ENCODE results near the gene RBKS.
A peak's percentile ranks its signal among the peaks of the same experiment; 100 is the strongest.

The RBKS gene

GRCh38 chr2:27832396-27832795, 57.8 kb downstream of the RBKS start:
- Histone ChIP-seq H3K27me3 (ENCODE audit: insufficient read depth, poor library complexity, severe bottlenecking) (no peaks in the 10 kb centered on the region), H3K4me3 (replicated peaks; ENCODE audit: insufficient read depth, low read length) (no peak overlapping the region), H3K27ac (replicated peaks) (peak overlapping the region; percentile 92)
- TF ChIP-seq CTCF (IDR thresholded peaks at IDR 0.05; ENCODE audit: insufficient read depth, low read length) (no peak), GABPA (IDR thresholded peaks at IDR 0.05; ENCODE audit: low read depth) (no peak), SPI1 (IDR thresholded peaks at IDR 0.05; ENCODE audit: borderline replicate concordance, low read depth) (peak; percentile 16; the same call in 1 of the 2 replicates), POLR2AphosphoS5 (IDR thresholded peaks at IDR 0.05; ENCODE audit: low read depth) (no peak)
- TF ChIP-seq, protein P1, sequence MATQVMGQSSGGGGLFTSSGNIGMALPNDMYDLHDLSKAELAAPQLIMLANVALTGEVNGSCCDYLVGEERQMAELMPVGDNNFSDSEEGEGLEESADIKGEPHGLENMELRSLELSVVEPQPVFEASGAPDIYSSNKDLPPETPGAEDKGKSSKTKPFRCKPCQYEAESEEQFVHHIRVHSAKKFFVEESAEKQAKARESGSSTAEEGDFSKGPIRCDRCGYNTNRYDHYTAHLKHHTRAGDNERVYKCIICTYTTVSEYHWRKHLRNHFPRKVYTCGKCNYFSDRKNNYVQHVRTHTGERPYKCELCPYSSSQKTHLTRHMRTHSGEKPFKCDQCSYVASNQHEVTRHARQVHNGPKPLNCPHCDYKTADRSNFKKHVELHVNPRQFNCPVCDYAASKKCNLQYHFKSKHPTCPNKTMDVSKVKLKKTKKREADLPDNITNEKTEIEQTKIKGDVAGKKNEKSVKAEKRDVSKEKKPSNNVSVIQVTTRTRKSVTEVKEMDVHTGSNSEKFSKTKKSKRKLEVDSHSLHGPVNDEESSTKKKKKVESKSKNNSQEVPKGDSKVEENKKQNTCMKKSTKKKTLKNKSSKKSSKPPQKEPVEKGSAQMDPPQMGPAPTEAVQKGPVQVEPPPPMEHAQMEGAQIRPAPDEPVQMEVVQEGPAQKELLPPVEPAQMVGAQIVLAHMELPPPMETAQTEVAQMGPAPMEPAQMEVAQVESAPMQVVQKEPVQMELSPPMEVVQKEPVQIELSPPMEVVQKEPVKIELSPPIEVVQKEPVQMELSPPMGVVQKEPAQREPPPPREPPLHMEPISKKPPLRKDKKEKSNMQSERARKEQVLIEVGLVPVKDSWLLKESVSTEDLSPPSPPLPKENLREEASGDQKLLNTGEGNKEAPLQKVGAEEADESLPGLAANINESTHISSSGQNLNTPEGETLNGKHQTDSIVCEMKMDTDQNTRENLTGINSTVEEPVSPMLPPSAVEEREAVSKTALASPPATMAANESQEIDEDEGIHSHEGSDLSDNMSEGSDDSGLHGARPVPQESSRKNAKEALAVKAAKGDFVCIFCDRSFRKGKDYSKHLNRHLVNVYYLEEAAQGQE (IDR thresholded peaks at IDR 0.05; ENCODE audit: insufficient replicate concordance, low read depth) = no peak
- DNase-seq (ENCODE audit: low read depth in 1 of 2, low spot score in 1 of 2) = peak in 1 of 2 experiments; percentile 50

DNA sequence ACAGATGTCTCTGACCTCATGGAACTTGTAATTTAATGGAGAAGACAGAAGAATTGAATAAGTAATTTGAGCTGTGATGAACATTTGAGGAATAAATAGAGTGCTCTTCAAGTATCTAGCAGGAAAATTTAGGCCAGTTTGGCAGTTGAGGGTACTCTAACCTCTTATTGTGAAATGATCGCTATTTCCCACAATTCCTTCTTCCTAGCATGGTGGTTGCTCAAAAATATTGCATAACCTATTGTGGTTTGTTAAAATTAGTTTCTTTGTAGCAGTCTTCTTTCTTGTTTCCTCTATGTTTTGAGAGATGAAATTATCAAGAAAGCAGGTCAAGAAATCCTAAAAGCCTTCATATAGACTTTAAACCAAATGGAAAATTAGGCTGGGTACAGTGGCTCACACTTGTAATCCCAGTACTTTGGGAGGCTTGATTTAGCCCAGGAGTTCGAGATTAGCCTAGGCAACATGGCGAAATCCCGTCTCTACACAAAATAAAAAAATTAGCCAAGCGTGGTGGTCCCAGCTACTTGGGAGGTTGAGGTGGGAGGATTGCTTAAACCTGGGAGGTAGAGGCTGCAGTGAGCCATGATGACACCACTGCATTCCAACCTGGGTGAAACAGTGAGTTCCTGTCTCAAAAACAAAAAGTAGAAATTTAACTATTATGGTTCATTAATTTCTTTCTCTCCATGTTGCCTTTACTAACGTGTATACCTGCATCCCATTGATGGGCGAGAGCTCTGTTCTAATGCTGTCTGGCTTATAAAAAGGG, 58.7 kb downstream of the RBKS start:
- TF ChIP-seq GABPA (IDR thresholded peaks at IDR 0.05; ENCODE audit: low read depth) (peak; percentile 38; the same call in 1 of the 2 replicates), SPI1 (IDR thresholded peaks at IDR 0.05; ENCODE audit: borderline replicate concordance, low read depth) (no peak; the same call in 1 of the 2 replicates)
- no peaks in the 10 kb centered on the region for H3K27me3 ChIP-seq (ENCODE audit: insufficient read depth, poor library complexity, severe bottlenecking)
- DNase-seq (ENCODE audit: low read depth in 1 of 2, low spot score in 1 of 2) = peak; percentile 73 to 98
- H3K27ac ChIP-seq (replicated peaks) = peak overlapping the region; percentile 92
- no peak overlapping the region for H3K4me3 ChIP-seq (replicated peaks; ENCODE audit: insufficient read depth, low read length)

DNA sequence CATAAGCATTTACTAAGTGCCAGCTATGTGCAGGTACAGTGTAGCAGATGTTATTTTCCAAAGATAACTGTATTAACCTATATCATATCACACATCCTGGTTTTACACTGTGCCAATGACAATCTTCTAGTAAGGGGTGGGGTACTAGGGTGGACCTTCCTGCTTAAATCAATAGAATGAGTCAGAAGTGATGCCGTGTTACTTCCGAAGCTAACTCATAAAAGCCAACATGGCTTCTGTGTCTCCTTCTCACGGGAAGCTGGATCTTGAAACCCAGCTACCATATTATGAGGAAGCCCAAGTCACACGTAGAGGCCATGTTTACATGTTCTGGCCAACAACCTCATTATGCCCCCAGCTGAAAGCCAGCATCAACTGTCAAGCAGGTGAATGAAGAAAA, 59.5 kb downstream of the RBKS start:
- Histone ChIP-seq H3K27ac (replicated peaks) (peak overlapping the region; percentile 92), H3K27me3 (ENCODE audit: insufficient read depth, poor library complexity, severe bottlenecking) (no peaks in the 10 kb centered on the region), H3K4me3 (replicated peaks; ENCODE audit: insufficient read depth, low read length) (no peak overlapping the region)
- DNase-seq (ENCODE audit: low read depth in 1 of 2, low spot score in 1 of 2) = peak in 1 of 2 experiments; percentile 43
- TF ChIP-seq GABPA (IDR thresholded peaks at IDR 0.05; ENCODE audit: low read depth) (no peak), CTCF (IDR thresholded peaks at IDR 0.05; ENCODE audit: insufficient read depth, low read length) (no peak), POLR2AphosphoS5 (IDR thresholded peaks at IDR 0.05; ENCODE audit: low read depth) (no peak), SPI1 (IDR thresholded peaks at IDR 0.05; ENCODE audit: borderline replicate concordance, low read depth) (no peak)
- TF ChIP-seq, protein P1 (IDR thresholded peaks at IDR 0.05; ENCODE audit: insufficient replicate concordance, low read depth) = no peak

GRCh38 chr2:27829791-27830190, 60.4 kb downstream of the RBKS start:
- TF ChIP-seq SPI1 (IDR thresholded peaks at IDR 0.05; ENCODE audit: borderline replicate concordance, low read depth) (no peak), POLR2AphosphoS5 (IDR thresholded peaks at IDR 0.05; ENCODE audit: low read depth) (no peak), GABPA (IDR thresholded peaks at IDR 0.05; ENCODE audit: low read depth) (no peak), CTCF (IDR thresholded peaks at IDR 0.05; ENCODE audit: insufficient read depth, low read length) (no peak)
- TF ChIP-seq, protein P1 (IDR thresholded peaks at IDR 0.05; ENCODE audit: insufficient replicate concordance, low read depth) = no peak
- Histone ChIP-seq H3K4me3 (replicated peaks; ENCODE audit: insufficient read depth, low read length) (no peak overlapping the region), H3K27me3 (ENCODE audit: insufficient read depth, poor library complexity, severe bottlenecking) (no peaks in the 10 kb centered on the region), H3K27ac (replicated peaks) (peak overlapping the region; percentile 92)
- DNase-seq (ENCODE audit: low read depth in 1 of 2, low spot score in 1 of 2) = no peak

Data from HL-60 (cell line).